ENCODE measurements around the gene METTL3. TPM values are rescaled to one million over a fixed set of nuclear protein-coding genes. Genes with fewer than 3 reads are reported as not detected.
A peak's percentile ranks its signal among the peaks of the same experiment; 100 is the strongest.
"Not testable (repeated sequence)": the region's sequence is repeated elsewhere in the genome, so short reads cannot be mapped to it uniquely, and the experiment has no call there.

Gene METTL3
- total RNA-seq (10 to 100 TPM; 54.1 to 58.9 TPM), polyA plus RNA-seq (27.4 TPM)

DNA sequence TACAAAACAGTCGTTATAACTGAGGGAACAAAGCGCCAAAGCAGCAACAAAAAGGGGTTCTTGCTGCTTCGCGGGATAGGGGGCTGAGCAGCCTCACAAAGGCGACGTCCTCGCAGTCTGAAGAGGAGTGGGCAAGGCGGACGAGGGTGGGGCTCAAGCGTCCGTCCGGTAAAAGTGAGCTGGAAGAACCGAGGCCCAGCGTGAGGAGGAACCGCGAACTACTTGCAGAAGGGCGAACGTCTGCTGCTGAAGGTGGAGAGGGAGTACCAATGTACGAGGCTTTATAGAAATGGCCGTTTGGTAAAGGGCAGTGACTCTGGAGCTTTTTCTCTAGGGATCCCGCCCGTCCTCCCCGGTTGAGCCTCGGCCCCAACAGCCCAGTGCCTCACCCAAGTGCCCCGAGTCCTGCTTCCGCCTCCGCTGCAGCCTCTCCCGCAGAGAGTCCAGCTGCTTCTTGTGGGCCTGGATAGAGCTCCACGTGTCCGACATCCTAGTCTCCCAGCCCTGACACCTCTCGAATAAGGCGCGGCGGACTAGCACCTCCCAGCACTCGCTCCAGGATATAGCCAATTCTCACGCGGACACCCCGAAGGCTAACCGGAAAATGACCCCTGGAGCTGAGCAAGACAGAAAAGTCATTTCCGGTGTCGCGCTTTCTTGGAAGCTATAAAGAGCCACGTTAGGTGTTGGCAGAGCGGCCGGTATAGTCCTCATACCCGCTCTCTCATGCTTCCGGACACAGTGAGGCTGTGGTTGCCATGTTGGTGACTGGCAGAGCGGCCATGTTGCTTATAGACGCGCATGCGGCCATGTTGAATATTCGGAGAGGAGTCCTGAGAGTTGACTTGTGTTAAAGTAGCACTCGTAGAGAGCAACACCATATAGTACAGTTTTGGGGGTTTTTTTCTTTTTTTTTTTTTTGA, at the start of gene METTL3:
TSS of gene METTL3 (minus strand) at position 606 of the 923 bp plus-strand sequence. CDS start at position 489, 117 bp downstream.
- Histone ChIP-seq H3K4me1 (ENCODE audit: insufficient read depth, low read length) (peaks cover 18% of the 10 kb centered on the region), H3K4me3 (ENCODE audit: low read length) (peak within 1 kb of the TSS; percentile 100), H3K27ac (ENCODE audit: low read depth, low read length) (peak within 1 kb of the TSS; percentile 95), H3K36me3 (ENCODE audit: insufficient read depth, low read length) (no peaks in the 10 kb centered on the region), H3K9me3 (ENCODE audit: low read length) (no peaks in the 10 kb centered on the region), H3K27me3 (ENCODE audit: insufficient read depth, low read length, poor library complexity, severe bottlenecking) (no peaks in the 10 kb centered on the region)
- POLR2A ChIA-PET = interaction anchor here (0.6 to 1.8 kb wide), 8 partner anchors 15 to 1255 kb away, joined by 3 to 13 read pairs (median 4); partner anchors contain the start of genes CHD8, OXA1L, RAB2B and SALL2
- peak within 1 kb of the TSS; percentile 97 to 100 (median 99) for H3K4me3 Mint-ChIP-seq
- DNase-seq = peak; percentile 88 to 97 (median 91)
- peak within 1 kb of the TSS; percentile 92 to 99 (median 99) for H3K27ac Mint-ChIP-seq
- peaks cover 0 to 36% (median 4%) of the 10 kb centered on the region in 3 donors for H3K36me3 Mint-ChIP-seq
- peaks cover 0 to 3% (median 0%) of the 10 kb centered on the region in 5 donors for H3K9me3 Mint-ChIP-seq
- CTCF ChIA-PET = interaction anchor here (0.7 to 6.9 kb wide), 7 partner anchors 9 to 310 kb away, joined by 3 to 42 read pairs (median 9); partner anchors contain the start of genes CHD8, RAB2B, SALL2 and TOX4
- H3K27me3 Mint-ChIP-seq = peaks cover 0 to 3% of the 10 kb centered on the region in 2 donors
- peaks cover 31 to 46% (median 45%) of the 10 kb centered on the region in 3 donors for H3K4me1 Mint-ChIP-seq

GRCh38 chr14:21558703-21559170, 47.6 kb upstream of the METTL3 start:
- ChIA-PET POLR2A (no interaction called here), CTCF (interaction anchor here (1.2 to 2.3 kb wide), 2 partner anchors 17 to 61 kb away, joined by 3 to 19 read pairs; no protein-coding TSS in a partner anchor)
- Mint-ChIP-seq H3K9me3 (no peaks in the 10 kb centered on the region), H3K4me3 (no peak overlapping the region), H3K36me3 (no peaks in the 10 kb centered on the region), H3K4me1 (peaks cover 4 to 9% (median 7%) of the 10 kb centered on the region in 3 donors), H3K27me3 (no peaks in the 10 kb centered on the region), H3K27ac (peak overlapping the region in 1 of 8 donors; percentile 21)
- Histone ChIP-seq H3K27ac (ENCODE audit: low read depth, low read length) (no peak overlapping the region), H3K9me3 (ENCODE audit: low read length) (no peaks in the 10 kb centered on the region), H3K27me3 (ENCODE audit: insufficient read depth, low read length, poor library complexity, severe bottlenecking) (no peaks in the 10 kb centered on the region), H3K36me3 (ENCODE audit: insufficient read depth, low read length) (no peaks in the 10 kb centered on the region), H3K4me1 (ENCODE audit: insufficient read depth, low read length) (peaks cover 4% of the 10 kb centered on the region), H3K4me3 (ENCODE audit: low read length) (no peak overlapping the region)
- DNase-seq = no peak

- peak; percentile 54 to 81 (median 68) for DNase-seq
- H3K4me3 Mint-ChIP-seq = peak overlapping the region in 6 of 7 donors; percentile 7 to 87 (median 54)
- H3K36me3 Mint-ChIP-seq = no peaks in the 10 kb centered on the region
- peaks cover 4% of the 10 kb centered on the region for H3K4me1 ChIP-seq (ENCODE audit: insufficient read depth, low read length)
- H3K9me3 ChIP-seq (ENCODE audit: low read length) = no peaks in the 10 kb centered on the region
- peak overlapping the region; percentile 28 for H3K4me3 ChIP-seq (ENCODE audit: low read length)
- no peaks in the 10 kb centered on the region for H3K9me3 Mint-ChIP-seq
- H3K27me3 ChIP-seq (ENCODE audit: insufficient read depth, low read length, poor library complexity, severe bottlenecking) = no peaks in the 10 kb centered on the region
- peaks cover 4 to 9% (median 7%) of the 10 kb centered on the region in 3 donors for H3K4me1 Mint-ChIP-seq
- ChIA-PET CTCF (interaction anchor here (0.7 to 4.2 kb wide), 10 partner anchors 9 to 97 kb away, joined by 3 to 25 read pairs (median 3); no protein-coding TSS in a partner anchor), POLR2A (no interaction called here)
- H3K27me3 Mint-ChIP-seq = peaks cover 0 to 1% of the 10 kb centered on the region in 2 donors
- H3K36me3 ChIP-seq (ENCODE audit: insufficient read depth, low read length) = no peaks in the 10 kb centered on the region
- H3K27ac Mint-ChIP-seq = peak overlapping the region in 5 of 8 donors; percentile 2 to 82 (median 31)
- H3K27ac ChIP-seq (ENCODE audit: low read depth, low read length) = no peak overlapping the region
Measured at GRCh38 chr14:21557084-21557901, 46.2 kb upstream of the METTL3 start.

- no peak overlapping the region for H3K27ac ChIP-seq (ENCODE audit: low read depth, low read length)
- H3K27me3 Mint-ChIP-seq = peaks cover 0 to 1% of the 10 kb centered on the region in 2 donors
- no peaks in the 10 kb centered on the region for H3K9me3 ChIP-seq (ENCODE audit: low read length)
- DNase-seq = no peak
- no peaks in the 10 kb centered on the region for H3K36me3 Mint-ChIP-seq
- ChIA-PET CTCF (interaction anchor here (0.7 to 4.2 kb wide), 13 partner anchors 8 to 102 kb away, joined by 3 to 25 read pairs (median 3); no protein-coding TSS in a partner anchor), POLR2A (no interaction called here)
- H3K4me1 ChIP-seq (ENCODE audit: insufficient read depth, low read length) = peaks cover 4% of the 10 kb centered on the region
- no peaks in the 10 kb centered on the region for H3K36me3 ChIP-seq (ENCODE audit: insufficient read depth, low read length)
- no peak overlapping the region for H3K4me3 ChIP-seq (ENCODE audit: low read length)
- H3K9me3 Mint-ChIP-seq = no peaks in the 10 kb centered on the region
- no peak overlapping the region for H3K27ac Mint-ChIP-seq
- no peak overlapping the region for H3K4me3 Mint-ChIP-seq
- no peaks in the 10 kb centered on the region for H3K27me3 ChIP-seq (ENCODE audit: insufficient read depth, low read length, poor library complexity, severe bottlenecking)
- H3K4me1 Mint-ChIP-seq = peaks cover 4 to 9% (median 7%) of the 10 kb centered on the region in 3 donors
Measured at GRCh38 chr14:21556378-21557083, 45.4 kb upstream of the METTL3 start.

GRCh38 chr14:21553266-21553665, 42.1 kb upstream of the METTL3 start:
- peaks cover 4% of the 10 kb centered on the region for H3K4me1 ChIP-seq (ENCODE audit: insufficient read depth, low read length)
- no peaks in the 10 kb centered on the region for H3K36me3 Mint-ChIP-seq
- no peaks in the 10 kb centered on the region for H3K36me3 ChIP-seq (ENCODE audit: insufficient read depth, low read length)
- H3K27ac Mint-ChIP-seq = no peak overlapping the region
- POLR2A ChIA-PET = no interaction called here
- CTCF ChIA-PET = no interaction called here
- H3K9me3 Mint-ChIP-seq = no peaks in the 10 kb centered on the region
- peaks cover 0 to 1% of the 10 kb centered on the region in 2 donors for H3K27me3 Mint-ChIP-seq
- DNase-seq = no peak
- peaks cover 4 to 9% (median 7%) of the 10 kb centered on the region in 3 donors for H3K4me1 Mint-ChIP-seq
- no peaks in the 10 kb centered on the region for H3K9me3 ChIP-seq (ENCODE audit: low read length)
- no peak overlapping the region for H3K4me3 Mint-ChIP-seq
- no peak overlapping the region for H3K27ac ChIP-seq (ENCODE audit: low read depth, low read length)
- H3K4me3 ChIP-seq (ENCODE audit: low read length) = no peak overlapping the region
- H3K27me3 ChIP-seq (ENCODE audit: insufficient read depth, low read length, poor library complexity, severe bottlenecking) = no peaks in the 10 kb centered on the region

GRCh38 chr14:21544588-21544987, 33.4 kb upstream of the METTL3 start:
- H3K27me3 ChIP-seq (ENCODE audit: insufficient read depth, low read length, poor library complexity, severe bottlenecking); H3K27ac ChIP-seq (ENCODE audit: low read depth, low read length); POLR2A ChIA-PET; H3K4me1 ChIP-seq (ENCODE audit: insufficient read depth, low read length); H3K36me3 Mint-ChIP-seq; H3K9me3 Mint-ChIP-seq; H3K4me1 Mint-ChIP-seq; H3K9me3 ChIP-seq (ENCODE audit: low read length); CTCF ChIA-PET; H3K36me3 ChIP-seq (ENCODE audit: insufficient read depth, low read length); H3K4me3 Mint-ChIP-seq; DNase-seq; H3K4me3 ChIP-seq (ENCODE audit: low read length); H3K27ac Mint-ChIP-seq: not testable (repeated sequence)
- H3K27me3 Mint-ChIP-seq = peaks cover 2 to 16% of the 10 kb centered on the region in 2 donors

- Histone ChIP-seq H3K27me3 (ENCODE audit: insufficient read depth, low read length, poor library complexity, severe bottlenecking) (no peaks in the 10 kb centered on the region), H3K27ac (ENCODE audit: low read depth, low read length) (no peak overlapping the region), H3K4me1 (ENCODE audit: insufficient read depth, low read length) (no peaks in the 10 kb centered on the region), H3K4me3 (ENCODE audit: low read length) (no peak overlapping the region), H3K9me3 (ENCODE audit: low read length) (no peaks in the 10 kb centered on the region), H3K36me3 (ENCODE audit: insufficient read depth, low read length) (no peaks in the 10 kb centered on the region)
- Mint-ChIP-seq H3K9me3 (no peaks in the 10 kb centered on the region), H3K36me3 (peaks cover 0 to 4% (median 0%) of the 10 kb centered on the region in 3 donors), H3K4me3 (no peak overlapping the region), H3K4me1 (no peaks in the 10 kb centered on the region), H3K27ac (no peak overlapping the region), H3K27me3 (peaks cover 2 to 22% of the 10 kb centered on the region in 2 donors)
- CTCF ChIA-PET = no interaction called here
- DNase-seq = no peak
- POLR2A ChIA-PET = no interaction called here
Measured at GRCh38 chr14:21543963-21544362, 32.8 kb upstream of the METTL3 start.

Data from CD8-positive, alpha-beta memory T cell (primary cell).